ENCODE results near the gene ADK.

ADK gene

DNA sequence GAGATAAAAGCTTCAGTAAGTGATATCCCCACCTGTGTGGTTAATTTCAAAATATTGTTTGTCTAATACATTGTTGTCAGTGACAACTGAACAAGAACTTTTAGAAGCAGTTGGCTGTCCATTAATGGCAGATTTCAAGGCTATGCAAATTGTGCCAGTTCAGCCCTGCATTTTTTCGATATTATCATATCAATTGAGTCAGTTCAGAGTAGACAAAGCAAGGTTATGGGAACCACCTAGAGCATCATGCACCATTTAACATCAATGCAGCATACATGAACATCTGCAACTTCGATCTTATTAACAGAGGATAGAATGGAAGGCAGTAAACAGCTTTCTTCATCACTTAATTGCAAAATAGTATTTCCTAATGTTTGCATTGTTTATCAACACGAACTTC, 494.7 kb downstream of the ADK start:
- no peaks in the 10 kb centered on the region for H3K27me3 ChIP-seq (ENCODE audit: control insufficient read depth, insufficient read depth, low read length)

GRCh38 chr10:74650613-74651012, 499.6 kb downstream of the ADK start:
- Histone ChIP-seq H3K9me3 (ENCODE audit: control insufficient read depth, insufficient read depth, low read length) (no peaks in the 10 kb centered on the region), H3K27me3 (ENCODE audit: control insufficient read depth, insufficient read depth, low read length) (no peaks in the 10 kb centered on the region), H3K4me3 (ENCODE audit: low read depth, low read length) (no peak overlapping the region), H3K4me1 (ENCODE audit: control insufficient read depth, insufficient read depth, low read length) (peaks cover 7% of the 10 kb centered on the region), H3K36me3 (ENCODE audit: control insufficient read depth, insufficient read depth, low read length) (no peaks in the 10 kb centered on the region), H3K9ac (ENCODE audit: low read depth, low read length) (no peak overlapping the region)

More for the DNA sequence above, 494.7 kb downstream of the ADK start:
- Histone ChIP-seq H3K4me3 (ENCODE audit: low read depth, low read length) (no peak overlapping the region), H3K9me3 (ENCODE audit: control insufficient read depth, insufficient read depth, low read length) (no peaks in the 10 kb centered on the region), H3K36me3 (ENCODE audit: control insufficient read depth, insufficient read depth, low read length) (no peaks in the 10 kb centered on the region), H3K9ac (ENCODE audit: low read depth, low read length) (no peak overlapping the region), H3K4me1 (ENCODE audit: control insufficient read depth, insufficient read depth, low read length) (peaks cover 9% of the 10 kb centered on the region)

DNA sequence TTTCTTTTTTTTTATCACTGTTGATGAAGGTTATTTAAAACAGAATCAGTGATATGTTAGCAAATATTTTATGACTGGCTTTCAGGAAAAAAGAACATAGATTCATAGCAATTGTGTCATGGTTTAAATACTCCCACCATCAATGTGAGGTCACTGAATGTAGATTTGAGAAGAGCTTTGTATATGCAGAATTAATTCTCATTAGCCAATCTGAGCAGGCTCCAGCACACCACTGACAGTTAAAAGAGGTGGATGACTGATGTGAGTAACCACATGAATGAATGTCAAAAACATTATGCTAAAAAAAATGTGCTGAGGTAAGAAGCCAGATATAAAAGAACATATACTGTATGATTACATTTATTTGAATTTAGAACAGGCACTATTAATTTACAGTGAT, 500.5 kb downstream of the ADK start:
- Histone ChIP-seq H3K36me3 (ENCODE audit: control insufficient read depth, insufficient read depth, low read length) (no peaks in the 10 kb centered on the region), H3K27me3 (ENCODE audit: control insufficient read depth, insufficient read depth, low read length) (no peaks in the 10 kb centered on the region), H3K4me3 (ENCODE audit: low read depth, low read length) (no peak overlapping the region), H3K9me3 (ENCODE audit: control insufficient read depth, insufficient read depth, low read length) (no peaks in the 10 kb centered on the region), H3K4me1 (ENCODE audit: control insufficient read depth, insufficient read depth, low read length) (no peaks in the 10 kb centered on the region), H3K9ac (ENCODE audit: low read depth, low read length) (no peak overlapping the region)

GRCh38 chr10:74652664-74653063, 501.6 kb downstream of the ADK start:
- H3K4me1 ChIP-seq (ENCODE audit: control insufficient read depth, insufficient read depth, low read length) = no peaks in the 10 kb centered on the region
- H3K4me3 ChIP-seq (ENCODE audit: low read depth, low read length) = no peak overlapping the region
- no peaks in the 10 kb centered on the region for H3K9me3 ChIP-seq (ENCODE audit: control insufficient read depth, insufficient read depth, low read length)
- H3K27me3 ChIP-seq (ENCODE audit: control insufficient read depth, insufficient read depth, low read length) = no peaks in the 10 kb centered on the region
- H3K9ac ChIP-seq (ENCODE audit: low read depth, low read length) = no peak overlapping the region
- no peaks in the 10 kb centered on the region for H3K36me3 ChIP-seq (ENCODE audit: control insufficient read depth, insufficient read depth, low read length)

DNA sequence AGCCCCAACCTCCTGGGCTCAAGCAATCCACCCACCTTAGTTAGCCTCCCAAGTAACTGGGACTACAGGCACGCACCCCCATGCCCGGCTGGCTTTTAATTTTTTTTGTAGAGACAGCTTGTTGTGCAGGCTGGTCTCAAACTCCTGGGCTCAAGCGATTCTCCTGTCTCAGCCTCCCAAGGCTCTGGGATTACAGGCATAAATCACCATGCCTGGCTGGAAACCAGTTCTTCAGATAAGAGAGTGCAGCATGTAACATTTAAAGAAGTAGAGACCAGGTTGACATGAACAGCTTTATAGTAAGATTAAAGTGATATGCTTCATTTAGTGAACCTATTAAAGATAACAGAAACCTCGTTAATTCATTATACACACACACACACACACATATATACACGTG, 507.5 kb downstream of the ADK start:
- Histone ChIP-seq H3K4me1 (ENCODE audit: control insufficient read depth, insufficient read depth, low read length) (no peaks in the 10 kb centered on the region), H3K27me3 (ENCODE audit: control insufficient read depth, insufficient read depth, low read length) (no peaks in the 10 kb centered on the region), H3K9ac (ENCODE audit: low read depth, low read length) (no peak overlapping the region), H3K36me3 (ENCODE audit: control insufficient read depth, insufficient read depth, low read length) (no peaks in the 10 kb centered on the region), H3K4me3 (ENCODE audit: low read depth, low read length) (no peak overlapping the region), H3K9me3 (ENCODE audit: control insufficient read depth, insufficient read depth, low read length) (no peaks in the 10 kb centered on the region)

- H3K9me3 ChIP-seq (ENCODE audit: control insufficient read depth, insufficient read depth, low read length) = no peaks in the 10 kb centered on the region
- H3K4me1 ChIP-seq (ENCODE audit: control insufficient read depth, insufficient read depth, low read length) = no peaks in the 10 kb centered on the region
Observed at GRCh38 chr10:74662635-74663034, 511.6 kb downstream of the ADK start.

GRCh38 chr10:74669210-74669609, 518.2 kb downstream of the ADK start:
- H3K36me3 ChIP-seq (ENCODE audit: control insufficient read depth, insufficient read depth, low read length) = no peaks in the 10 kb centered on the region
- no peaks in the 10 kb centered on the region for H3K27me3 ChIP-seq (ENCODE audit: control insufficient read depth, insufficient read depth, low read length)
- H3K4me1 ChIP-seq (ENCODE audit: control insufficient read depth, insufficient read depth, low read length) = no peaks in the 10 kb centered on the region
- no peak overlapping the region for H3K4me3 ChIP-seq (ENCODE audit: low read depth, low read length)
- H3K9ac ChIP-seq (ENCODE audit: low read depth, low read length) = no peak overlapping the region
- no peaks in the 10 kb centered on the region for H3K9me3 ChIP-seq (ENCODE audit: control insufficient read depth, insufficient read depth, low read length)

More at GRCh38 chr10:74662635-74663034, 511.6 kb downstream of the ADK start:
- Histone ChIP-seq H3K36me3 (ENCODE audit: control insufficient read depth, insufficient read depth, low read length) (no peaks in the 10 kb centered on the region), H3K27me3 (ENCODE audit: control insufficient read depth, insufficient read depth, low read length) (no peaks in the 10 kb centered on the region), H3K4me3 (ENCODE audit: low read depth, low read length) (no peak overlapping the region), H3K9ac (ENCODE audit: low read depth, low read length) (no peak overlapping the region)

DNA sequence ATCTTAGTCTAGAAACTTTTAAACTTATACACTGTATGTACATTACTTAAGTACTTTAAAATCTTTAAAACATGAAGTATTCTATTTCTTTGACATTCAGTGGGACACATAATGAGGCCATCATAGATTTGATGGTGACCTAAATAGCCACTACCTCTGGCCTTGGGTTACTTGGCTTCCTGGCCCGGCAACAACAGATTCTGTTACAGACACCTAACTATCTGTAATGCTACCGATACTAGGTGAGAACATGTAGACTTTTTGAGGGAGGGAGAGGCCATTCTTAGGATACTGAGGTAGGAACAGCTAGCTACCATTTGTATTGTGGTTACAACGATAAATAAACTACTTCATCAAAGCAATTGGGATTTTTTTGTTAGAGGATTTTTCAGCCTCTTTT, 520.7 kb downstream of the ADK start:
- no peaks in the 10 kb centered on the region for H3K4me1 ChIP-seq (ENCODE audit: control insufficient read depth, insufficient read depth, low read length)
- no peaks in the 10 kb centered on the region for H3K36me3 ChIP-seq (ENCODE audit: control insufficient read depth, insufficient read depth, low read length)
- no peak overlapping the region for H3K4me3 ChIP-seq (ENCODE audit: low read depth, low read length)
- no peaks in the 10 kb centered on the region for H3K27me3 ChIP-seq (ENCODE audit: control insufficient read depth, insufficient read depth, low read length)
- H3K9me3 ChIP-seq (ENCODE audit: control insufficient read depth, insufficient read depth, low read length) = no peaks in the 10 kb centered on the region
- H3K9ac ChIP-seq (ENCODE audit: low read depth, low read length) = no peak overlapping the region

- H3K36me3 ChIP-seq (ENCODE audit: control insufficient read depth, insufficient read depth, low read length) = no peaks in the 10 kb centered on the region
- H3K27me3 ChIP-seq (ENCODE audit: control insufficient read depth, insufficient read depth, low read length) = no peaks in the 10 kb centered on the region
- no peaks in the 10 kb centered on the region for H3K9me3 ChIP-seq (ENCODE audit: control insufficient read depth, insufficient read depth, low read length)
- H3K4me3 ChIP-seq (ENCODE audit: low read depth, low read length) = no peak overlapping the region
- H3K4me1 ChIP-seq (ENCODE audit: control insufficient read depth, insufficient read depth, low read length) = no peaks in the 10 kb centered on the region
- H3K9ac ChIP-seq (ENCODE audit: low read depth, low read length) = no peak overlapping the region
Observed at GRCh38 chr10:74672430-74673165, 521.6 kb downstream of the ADK start.

- no peaks in the 10 kb centered on the region for H3K4me1 ChIP-seq (ENCODE audit: control insufficient read depth, insufficient read depth, low read length)
- H3K27me3 ChIP-seq (ENCODE audit: control insufficient read depth, insufficient read depth, low read length) = no peaks in the 10 kb centered on the region
- no peaks in the 10 kb centered on the region for H3K36me3 ChIP-seq (ENCODE audit: control insufficient read depth, insufficient read depth, low read length)
- no peak overlapping the region for H3K4me3 ChIP-seq (ENCODE audit: low read depth, low read length)
- no peaks in the 10 kb centered on the region for H3K9me3 ChIP-seq (ENCODE audit: control insufficient read depth, insufficient read depth, low read length)
- H3K9ac ChIP-seq (ENCODE audit: low read depth, low read length) = no peak overlapping the region
Observed at GRCh38 chr10:74674927-74675326, 523.9 kb downstream of the ADK start.

DNA sequence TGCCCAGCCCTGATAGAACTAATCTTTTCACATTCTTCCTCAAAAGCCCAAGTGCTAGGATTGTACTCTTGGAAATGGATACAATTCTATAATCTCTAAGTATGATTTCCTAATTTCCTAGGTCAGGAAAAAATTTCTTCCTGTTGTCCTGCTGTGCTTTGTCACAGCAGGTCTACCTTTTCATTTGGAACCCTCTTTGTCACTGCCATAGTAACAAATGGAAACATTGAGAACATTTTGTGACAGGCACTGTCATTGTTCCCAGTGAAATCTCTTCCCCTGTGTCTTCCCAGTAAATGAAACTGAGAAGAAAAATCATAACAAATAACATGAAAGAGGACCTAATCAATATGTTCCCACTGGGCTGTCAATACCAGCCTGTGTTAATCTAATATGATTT, 524.5 kb downstream of the ADK start:
- Histone ChIP-seq H3K9me3 (ENCODE audit: control insufficient read depth, insufficient read depth, low read length) (no peaks in the 10 kb centered on the region), H3K36me3 (ENCODE audit: control insufficient read depth, insufficient read depth, low read length) (no peaks in the 10 kb centered on the region), H3K4me3 (ENCODE audit: low read depth, low read length) (no peak overlapping the region), H3K4me1 (ENCODE audit: control insufficient read depth, insufficient read depth, low read length) (no peaks in the 10 kb centered on the region), H3K9ac (ENCODE audit: low read depth, low read length) (no peak overlapping the region), H3K27me3 (ENCODE audit: control insufficient read depth, insufficient read depth, low read length) (no peaks in the 10 kb centered on the region)

- no peaks in the 10 kb centered on the region for H3K4me1 ChIP-seq (ENCODE audit: control insufficient read depth, insufficient read depth, low read length)
- H3K27me3 ChIP-seq (ENCODE audit: control insufficient read depth, insufficient read depth, low read length) = no peaks in the 10 kb centered on the region
- H3K36me3 ChIP-seq (ENCODE audit: control insufficient read depth, insufficient read depth, low read length) = no peaks in the 10 kb centered on the region
- H3K9ac ChIP-seq (ENCODE audit: low read depth, low read length) = no peak overlapping the region
- no peaks in the 10 kb centered on the region for H3K9me3 ChIP-seq (ENCODE audit: control insufficient read depth, insufficient read depth, low read length)
- no peak overlapping the region for H3K4me3 ChIP-seq (ENCODE audit: low read depth, low read length)
Observed at GRCh38 chr10:74677951-74678350, 526.9 kb downstream of the ADK start.

All from iPS-15b (cell line).